Endometrial microvascular endothelial cells (primary cell): ENCODE measurements around the gene GPX3. TPM values are rescaled to one million over a fixed set of nuclear protein-coding genes. Genes with fewer than 3 reads are reported as not detected.

Experiments
- in situ Hi-C: cut with HindIII; loops from 2 replicates; pipeline ENCODE4 v1.10.0; 2017; ENCODE audit warnings: low sequenced_read_pairs, low pct_unique_long_range_greater_than_20kb; ENCODE audit errors: inconsistent ontology term
- total RNA-seq: library from RNA; depleted of rRNA; stranded (reverse); fragments of >200 nt; gene quantifications from one replicate; pipeline ENCODE4 v1.2.3, GENCODE V29; 2015; ENCODE audit errors: inconsistent ontology term

Gene GPX3
- total RNA-seq, 1 donor from 2014 or later: 34.0 TPM

DNA sequence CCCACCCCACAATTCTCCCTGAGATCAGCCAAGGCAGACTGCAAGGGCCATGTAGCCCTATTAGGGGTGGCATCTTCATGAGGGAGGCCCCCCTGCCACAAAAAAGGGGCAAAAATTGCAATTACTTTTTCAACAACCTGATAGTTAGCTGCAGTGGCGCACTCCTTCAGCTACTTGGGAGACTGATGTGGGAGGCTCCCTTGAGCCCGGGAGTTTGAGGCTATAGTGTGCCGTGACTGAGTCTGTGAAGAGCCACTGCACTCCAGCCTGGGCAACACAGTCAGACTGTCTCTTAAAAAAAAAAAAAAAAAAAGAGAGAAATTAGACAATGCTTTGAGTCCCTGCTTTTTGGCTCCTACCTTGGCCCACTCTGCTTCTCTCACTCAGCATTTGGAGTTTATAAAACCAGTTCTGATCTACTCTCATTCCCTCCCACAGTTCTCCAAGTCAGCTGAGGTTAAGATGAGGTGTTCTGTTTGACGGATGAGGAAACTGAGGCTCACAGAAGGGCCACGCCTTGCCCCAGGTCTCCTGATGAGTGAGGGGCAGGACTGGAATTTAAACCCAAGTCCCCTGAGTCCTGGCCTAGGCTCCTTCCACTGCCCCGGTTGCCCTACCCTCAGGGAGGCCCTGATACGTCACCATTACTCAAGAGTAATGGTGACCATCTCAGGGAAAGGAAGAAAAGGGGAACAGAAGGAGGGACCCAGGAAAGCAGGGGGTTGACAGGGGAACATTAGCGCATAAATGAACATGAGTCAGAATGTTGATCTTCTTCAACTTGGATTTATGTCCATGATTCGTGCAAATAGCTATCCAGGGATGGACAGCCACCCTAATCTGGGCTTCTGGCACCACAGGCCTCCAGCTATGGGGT lies 9.0 kb downstream of the GPX3 start:
- in situ Hi-C loops: no loop called here

GRCh38 chr5:151030056-151030336 lies 9.6 kb downstream of the GPX3 start:
- in situ Hi-C loops: no loop called here

DNA sequence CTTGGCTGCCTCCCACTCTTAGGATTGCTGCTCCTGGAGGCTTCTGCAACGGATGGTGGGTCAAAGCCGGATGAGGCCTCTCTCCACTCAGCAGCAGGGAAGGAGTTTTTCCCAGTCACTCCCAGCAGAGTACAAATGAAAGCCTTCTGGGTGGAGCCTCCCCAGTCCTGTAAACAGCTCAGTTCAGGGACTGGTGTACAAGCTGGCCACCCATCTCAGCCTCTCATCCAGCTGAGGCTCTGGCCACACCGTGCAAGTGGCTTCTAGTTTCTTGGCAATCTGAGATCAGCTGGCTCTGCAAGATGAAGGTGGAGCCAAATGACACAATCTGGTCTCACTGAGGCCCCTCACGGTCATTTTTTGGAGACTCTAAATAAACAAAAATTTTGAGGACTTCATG lies 10.0 kb downstream of the GPX3 start:
- in situ Hi-C loops: no loop called here

GRCh38 chr5:151031554-151031953 lies 11.2 kb downstream of the GPX3 start:
- in situ Hi-C loops: no loop called here

GRCh38 chr5:151033217-151033934 lies 13.0 kb downstream of the GPX3 start:
- in situ Hi-C loops: no loop called here

- in situ Hi-C loops: no loop called here
These were observed 14.3 kb downstream of the GPX3 start for GRCh38 chr5:151034422-151035379.

- in situ Hi-C loops: no loop called here
These were observed 16.2 kb downstream of the GPX3 start for GRCh38 chr5:151036556-151036955.

DNA sequence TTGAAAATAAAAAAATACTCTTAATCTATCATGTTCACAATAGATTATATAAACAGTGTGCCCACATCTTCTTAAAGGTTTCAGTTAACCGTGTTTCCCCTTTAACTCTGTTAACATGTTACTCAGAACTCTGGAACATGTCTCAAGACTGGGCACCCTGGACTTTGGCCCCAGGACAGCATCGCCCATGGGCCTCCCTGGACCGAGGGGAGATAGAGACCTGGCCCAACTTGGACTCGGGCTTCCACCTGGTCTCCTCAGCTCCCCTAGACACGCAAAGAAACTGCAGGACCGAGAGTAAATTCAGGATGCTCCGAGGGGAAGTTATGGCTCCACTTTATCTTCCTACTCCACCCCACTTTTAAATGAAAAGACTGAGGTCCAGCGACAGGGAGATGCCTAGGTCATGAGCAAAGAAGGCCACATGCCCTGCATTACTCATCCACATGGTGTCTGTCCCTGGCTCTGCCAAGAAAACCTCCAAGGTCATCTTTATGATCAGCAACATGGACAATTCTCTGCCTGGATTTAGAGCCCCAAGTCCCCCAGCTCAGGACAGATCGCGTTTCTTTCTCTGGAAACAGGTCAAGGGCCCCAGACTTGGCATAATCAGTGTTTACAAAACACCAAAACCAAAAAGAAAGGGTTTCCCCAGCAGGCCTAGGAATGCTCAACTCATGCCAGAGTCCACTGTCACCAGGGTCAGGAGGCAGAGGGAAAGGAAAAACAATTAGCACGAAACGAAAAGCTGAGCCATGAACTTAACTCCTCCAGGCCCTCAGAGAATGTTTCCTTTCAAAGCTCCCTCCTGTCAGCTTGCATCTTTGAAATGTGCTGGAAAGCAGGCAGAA lies 17.4 kb downstream of the GPX3 start:
- in situ Hi-C loops: no loop called here

GRCh38 chr5:151038412-151038745 lies 18.0 kb downstream of the GPX3 start:
- in situ Hi-C loops: no loop called here

DNA sequence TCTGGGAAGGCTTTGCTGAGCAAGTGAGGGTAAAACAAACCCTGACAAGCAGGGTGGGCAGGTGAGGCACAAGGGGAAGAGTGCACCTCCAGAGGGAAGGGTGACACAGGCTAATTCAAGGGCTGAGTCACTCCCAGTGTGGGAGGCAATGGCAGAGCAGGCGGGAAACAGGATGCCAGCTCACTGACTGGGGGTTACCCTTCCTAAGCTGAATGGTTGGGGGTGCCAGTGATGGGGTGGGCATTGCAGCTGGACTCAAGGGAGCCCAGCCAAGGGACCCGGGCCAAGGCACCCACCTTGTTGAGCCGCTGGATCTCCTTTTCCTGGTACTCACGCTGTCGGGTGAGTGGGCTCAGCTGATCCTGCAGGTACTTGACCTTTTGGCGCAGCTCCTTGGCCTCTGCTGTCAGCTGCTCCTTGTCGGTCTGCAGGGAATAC lies 18.4 kb downstream of the GPX3 start:
- in situ Hi-C loops: no loop called here

DNA sequence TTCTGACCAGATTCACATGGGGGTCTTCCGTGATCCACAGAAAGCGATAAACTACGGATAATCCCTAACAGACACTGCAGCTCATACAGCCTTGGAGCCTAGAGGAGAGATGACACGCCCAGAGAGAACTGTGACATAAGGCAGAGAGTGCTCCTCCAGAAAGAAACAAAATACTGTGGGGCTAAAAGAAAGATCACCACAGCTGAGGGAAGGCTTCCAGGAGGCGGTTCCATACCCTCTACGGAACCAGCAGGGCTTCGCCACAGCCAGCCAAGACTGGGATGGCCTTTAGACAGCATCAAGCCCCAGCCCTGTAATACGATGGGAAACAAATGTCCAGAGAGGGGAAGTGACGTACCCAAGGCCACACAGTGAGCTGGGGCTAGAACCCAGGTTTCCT lies 19.3 kb downstream of the GPX3 start:
- in situ Hi-C loops: no loop called here

- in situ Hi-C loops: no loop called here
These were observed 19.9 kb downstream of the GPX3 start for GRCh38 chr5:151040211-151040747.

DNA sequence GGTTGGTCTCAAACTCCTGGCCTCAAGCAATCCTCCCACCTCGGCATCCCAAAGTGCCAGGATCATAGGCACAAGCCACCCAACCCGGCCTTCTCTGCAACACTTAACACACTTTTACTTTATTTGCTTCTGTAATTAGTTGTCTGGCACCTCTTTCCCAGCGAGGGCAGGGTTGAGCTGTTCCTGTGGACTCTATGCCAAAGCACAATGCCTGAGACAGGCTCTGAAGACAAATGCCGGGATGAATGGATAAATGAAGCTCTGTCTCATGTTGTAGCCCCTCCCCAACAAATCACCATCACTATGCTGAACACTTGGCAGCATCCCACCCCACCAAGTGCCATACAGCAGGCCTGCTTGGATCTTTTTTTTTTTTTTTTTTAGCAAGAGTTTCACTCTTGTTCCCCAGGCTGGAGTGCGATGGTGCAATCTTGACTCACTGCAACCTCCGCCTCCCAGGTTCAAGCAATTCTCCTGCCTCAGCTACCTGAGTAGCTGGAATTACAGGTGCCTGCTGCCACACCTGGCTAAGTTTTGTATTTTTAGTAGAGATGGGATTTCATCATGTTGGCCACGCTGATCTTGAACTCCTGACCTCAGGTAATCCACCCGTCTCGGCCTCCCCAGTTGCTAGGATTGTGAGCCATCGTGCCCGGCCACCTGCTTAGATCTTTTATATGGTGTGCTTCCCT lies 21.3 kb downstream of the GPX3 start:
- in situ Hi-C loops: no loop called here

GRCh38 chr5:151042453-151043093 lies 22.2 kb downstream of the GPX3 start:
- in situ Hi-C loops: no loop called here

- in situ Hi-C loops: no loop called here
These were observed 27.5 kb downstream of the GPX3 start for GRCh38 chr5:151047814-151048425.

DNA sequence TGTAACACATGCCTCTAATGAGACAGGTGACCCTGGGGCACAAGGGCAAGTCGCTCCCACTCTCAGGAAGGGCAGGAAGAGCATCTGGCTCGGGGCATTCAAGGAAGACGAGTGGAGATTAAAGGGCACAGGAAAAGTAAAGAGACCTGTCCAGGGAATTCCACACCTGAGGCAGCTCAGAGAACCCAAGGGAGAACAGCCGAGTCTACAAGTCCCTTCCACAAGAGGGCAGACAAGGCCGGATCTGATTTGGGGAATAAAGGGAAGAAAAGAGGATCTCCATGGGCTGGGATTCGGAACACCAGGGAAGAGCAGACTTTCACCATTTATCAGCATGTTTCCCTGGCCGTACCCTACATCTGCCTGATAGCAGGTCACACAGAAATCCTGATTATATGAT lies 28.1 kb downstream of the GPX3 start:
- in situ Hi-C loops: no loop called here
